Measurements from ENCODE around the gene CERS2.

GRCh38 chr1:150999926-151000325 lies 25.3 kb upstream of the CERS2 start:
- TF ChIP-seq CTCF (IDR thresholded peaks at IDR 0.05) (no peak), POLR2A (IDR thresholded peaks at IDR 0.05) (no peak)

Measured in heart left ventricle (tissue), 13 donors.